Spleen (tissue), 7 donors: Measurements from ENCODE around the gene BTBD1.

Source experiments
- POLR2A ChIP-seq, 3 donors: fragments of 450-650 bp; IDR thresholded peaks; one replicate each; pipeline ENCODE4 v1.5.1; 2017; ENCODE audit warnings: antibody characterized with exemption in 3 of 3, mild to moderate bottlenecking in 1 of 3
- TF ChIP-seq, protein P1 (sequence below), 11 experiments: fragments of 200-600 bp in 7 of 11; fragments of 450-650 bp in 4 of 11; sonication (generic) in 4 of 11; IDR thresholded peaks in 8 of 11; conservative IDR thresholded peaks in 3 of 11; 1 replicate in 7 of 11; 2 replicates in 4 of 11; pipeline versions ENCODE4 v1.4.0 to v1.8.0; 2016 to 2021; ENCODE audit warnings: antibody characterized with exemption in 11 of 11, inconsistent platforms in 4 of 11, mild to moderate bottlenecking in 1 of 11
- donor health status: DM: no; HTN: no; CAD: no; lungs with moderate emphysema.
- donor health status: DM: no; HTN: no; CAD: no.
- donor health status: DM: no; HTN: no; CAD: no.

DNA sequence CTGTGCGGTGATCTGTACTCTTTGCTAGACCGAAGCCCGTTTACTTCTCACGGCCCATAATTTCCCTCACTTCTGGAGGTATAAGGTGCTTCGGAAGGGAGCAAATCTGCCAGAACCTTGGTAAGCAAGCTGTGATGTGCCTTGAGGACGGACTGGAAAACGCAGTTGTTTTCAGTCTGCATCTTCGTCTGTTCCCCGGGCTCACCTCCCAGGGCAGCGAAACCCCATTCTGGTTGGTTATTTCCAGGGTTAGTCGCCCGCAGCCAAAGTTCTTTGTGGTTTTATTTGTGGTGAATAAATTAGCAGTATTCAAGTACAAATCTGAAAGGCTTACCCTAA is 80.6 kb downstream of the BTBD1 start:
- TF ChIP-seq POLR2A (IDR thresholded peaks at IDR 0.05): no peak
- TF ChIP-seq, protein P1, sequence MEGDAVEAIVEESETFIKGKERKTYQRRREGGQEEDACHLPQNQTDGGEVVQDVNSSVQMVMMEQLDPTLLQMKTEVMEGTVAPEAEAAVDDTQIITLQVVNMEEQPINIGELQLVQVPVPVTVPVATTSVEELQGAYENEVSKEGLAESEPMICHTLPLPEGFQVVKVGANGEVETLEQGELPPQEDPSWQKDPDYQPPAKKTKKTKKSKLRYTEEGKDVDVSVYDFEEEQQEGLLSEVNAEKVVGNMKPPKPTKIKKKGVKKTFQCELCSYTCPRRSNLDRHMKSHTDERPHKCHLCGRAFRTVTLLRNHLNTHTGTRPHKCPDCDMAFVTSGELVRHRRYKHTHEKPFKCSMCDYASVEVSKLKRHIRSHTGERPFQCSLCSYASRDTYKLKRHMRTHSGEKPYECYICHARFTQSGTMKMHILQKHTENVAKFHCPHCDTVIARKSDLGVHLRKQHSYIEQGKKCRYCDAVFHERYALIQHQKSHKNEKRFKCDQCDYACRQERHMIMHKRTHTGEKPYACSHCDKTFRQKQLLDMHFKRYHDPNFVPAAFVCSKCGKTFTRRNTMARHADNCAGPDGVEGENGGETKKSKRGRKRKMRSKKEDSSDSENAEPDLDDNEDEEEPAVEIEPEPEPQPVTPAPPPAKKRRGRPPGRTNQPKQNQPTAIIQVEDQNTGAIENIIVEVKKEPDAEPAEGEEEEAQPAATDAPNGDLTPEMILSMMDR (IDR thresholded peaks at IDR 0.05 in 8 of 11, conservative IDR thresholded peaks at IDR 0.05 in 3 of 11): no peak
